Fibroblast of mammary gland (primary cell): ENCODE results near the gene SRP14.
"Not testable (repeated sequence)": the region's sequence is repeated elsewhere in the genome, so short reads cannot be mapped to it uniquely, and the experiment has no call there.

Experiments used
- DNase-seq: peaks from one replicate; pipeline ENCODE4 v3.0.0-alpha.2; 2010; ENCODE audit warnings: low read depth
- H3K4me3 ChIP-seq: 2 replicates; pipeline ENCODE4 v1.5.1; 2011; ENCODE audit warnings: low read depth, mild to moderate bottlenecking, low read length, moderate library complexity; ENCODE audit not compliant: control insufficient read depth
- CTCF ChIP-seq: conservative IDR thresholded peaks from 2 replicates; pipeline ENCODE4 v1.5.1; 2011; ENCODE audit warnings: low read depth, low read length, inconsistent platforms; ENCODE audit not compliant: control insufficient read depth, insufficient read depth

Gene SRP14

GRCh38 chr15:40040770-40041169 lies 1.8 kb upstream of the SRP14 start:
- no peak for TF ChIP-seq CTCF
- DNase-seq: no peak
- no peak overlapping the region for H3K4me3 ChIP-seq

DNA sequence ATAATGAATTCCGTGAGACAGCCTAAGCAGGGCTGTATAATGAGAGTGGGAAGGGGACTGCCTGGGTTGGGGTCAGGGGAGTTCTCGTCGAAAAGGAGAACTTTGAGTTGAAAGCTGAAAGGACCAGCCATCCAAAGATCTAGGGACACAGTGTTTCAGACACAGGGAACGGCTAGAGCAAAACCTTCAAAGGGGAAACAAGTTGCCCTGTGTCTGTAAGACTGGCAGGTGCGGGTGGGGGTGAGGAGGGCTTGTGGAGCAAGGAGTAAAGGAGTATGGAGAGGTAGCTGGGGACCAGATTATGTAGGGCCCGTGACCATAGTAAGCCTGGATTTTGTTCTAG lies 1.3 kb upstream of the SRP14 start:
- DNase-seq: no peak
- no peak for TF ChIP-seq CTCF
- peak overlapping the region; percentile 8 for H3K4me3 ChIP-seq

DNA sequence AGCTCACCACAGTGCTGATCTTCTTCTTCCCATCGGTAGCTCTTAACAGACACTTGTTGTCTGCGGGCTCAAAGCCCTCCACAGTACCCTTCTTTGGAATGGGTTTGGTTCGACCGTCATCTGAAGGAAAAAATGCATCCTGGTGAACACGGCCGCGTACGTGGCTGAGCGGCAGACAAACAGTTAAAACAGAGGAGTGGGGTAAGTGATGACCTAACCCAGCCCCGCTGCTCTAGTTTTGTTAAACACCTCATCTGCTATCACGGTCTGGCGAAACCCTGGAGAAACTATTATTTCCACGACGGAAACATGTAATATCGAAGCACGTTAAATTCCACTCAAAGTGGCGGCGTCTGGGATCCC lies 725 bp downstream of the SRP14 start:
- peak overlapping the region; percentile 94 for H3K4me3 ChIP-seq
- DNase-seq: peak; percentile 29
- TF ChIP-seq CTCF: no peak

- peak overlapping the region; percentile 94 for H3K4me3 ChIP-seq
- DNase-seq: no peak
- TF ChIP-seq CTCF: no peak
Measured at GRCh38 chr15:40037721-40038120, 1.3 kb downstream of the SRP14 start.

GRCh38 chr15:40035182-40035581 lies 3.8 kb downstream of the SRP14 start:
- DNase-seq, H3K4me3 ChIP-seq: not testable (repeated sequence)

GRCh38 chr15:40034186-40034946 lies 4.6 kb downstream of the SRP14 start:
- DNase-seq: peak; percentile 18
- no peak overlapping the region for H3K4me3 ChIP-seq
- TF ChIP-seq CTCF: no peak

- no peak for TF ChIP-seq CTCF
- no peak for DNase-seq
- no peak overlapping the region for H3K4me3 ChIP-seq
Measured at GRCh38 chr15:40032125-40032839, 6.7 kb downstream of the SRP14 start.
